HEK293 (cell line): Measurements from ENCODE around the gene CDYL2.

Experiments used
- CTCF ChIA-PET: fragments of 350-600 bp; formaldehyde crosslinking; extraction: SDS; loops from one replicate; lab custom pipeline; 2021; ENCODE audit warnings: antibody characterized with exemption; lab: Yijun Ruan, JAX
- POLR2A ChIA-PET: fragments of 300-600 bp; formaldehyde crosslinking; extraction: SDS; loops from one replicate; lab custom pipeline; 2020; ENCODE audit warnings: antibody characterized with exemption, inconsistent platforms; lab: Yijun Ruan, JAX
- H3K27ac ChIP-seq: fragments of 200-500 bp; sonication (Bioruptor generic); 2 replicates; pipeline ENCODE4 v1.5.1; 2014; ENCODE audit warnings: low read depth, low read length, control low read depth, inconsistent platforms; ENCODE audit errors: extremely low read depth
- H3K36me3 ChIP-seq, 2 experiments: fragments of 200-500 bp in 1 of 2; sonication (Bioruptor generic) in 1 of 2; 1 replicate in 1 of 2; 2 replicates in 1 of 2; pipeline ENCODE4 v1.5.1; 2014 to 2017; ENCODE audit warnings: inconsistent platforms in 2 of 2, low read length in 2 of 2; ENCODE audit not compliant: control insufficient read depth in 2 of 2, insufficient read depth in 1 of 2
- H3K4me1 ChIP-seq: fragments of 200-500 bp; sonication (Bioruptor generic); 2 replicates; pipeline ENCODE4 v1.5.1; 2014; ENCODE audit warnings: mild to moderate bottlenecking, low read length, inconsistent platforms; ENCODE audit not compliant: control insufficient read depth, insufficient read depth
- H3K4me3 ChIP-seq: 2 replicates; pipeline ENCODE4 v1.5.1; 2011; ENCODE audit warnings: low read depth, mild to moderate bottlenecking, control low read depth, low read length, moderate library complexity
- H3K9me3 ChIP-seq: fragments of 200-500 bp; sonication (Bioruptor generic); 2 replicates; pipeline ENCODE4 v1.5.1; 2014; ENCODE audit warnings: low read depth, low read length, inconsistent platforms; ENCODE audit not compliant: control insufficient read depth, insufficient read depth
- BCL11A ChIP-seq: fragments of 450-650 bp; formaldehyde crosslinking; IDR thresholded peaks from 2 replicates; pipeline ENCODE4 v1.5.1; 2016; ENCODE audit warnings: low read depth, missing biosample characterization, missing genetic modification characterization
- EGR2 ChIP-seq: fragments of 450-650 bp; formaldehyde crosslinking; IDR thresholded peaks from 2 replicates; pipeline ENCODE4 v1.5.1; 2016; ENCODE audit warnings: low read depth, missing biosample characterization, missing genetic modification characterization
- GLI2 ChIP-seq: fragments of 450-650 bp; formaldehyde crosslinking; IDR thresholded peaks from 2 replicates; pipeline ENCODE4; 2017; ENCODE audit warnings: missing biosample characterization, missing genetic modification characterization, low read depth, borderline replicate concordance
- KLF1 ChIP-seq: fragments of 450-650 bp; formaldehyde crosslinking; IDR thresholded peaks from 2 replicates; pipeline ENCODE4 v1.5.1; 2016; ENCODE audit warnings: missing biosample characterization, missing genetic modification characterization
- REPIN1 ChIP-seq: fragments of 450-650 bp; formaldehyde crosslinking; IDR thresholded peaks from 2 replicates; pipeline ENCODE4 v1.5.1; 2017; ENCODE audit warnings: missing biosample characterization, missing genetic modification characterization, low read depth
- ZBTB48 ChIP-seq: fragments of 450-650 bp; formaldehyde crosslinking; IDR thresholded peaks from 2 replicates; pipeline ENCODE4 v1.5.1; 2016; ENCODE audit warnings: missing biosample characterization, missing genetic modification characterization
- ZFHX2 ChIP-seq: fragments of 450-650 bp; formaldehyde crosslinking; conservative IDR thresholded peaks from 2 replicates; pipeline ENCODE4 v1.5.1; 2016; ENCODE audit warnings: missing biosample characterization, missing genetic modification characterization
- ZFP69B ChIP-seq: fragments of 450-650 bp; formaldehyde crosslinking; IDR thresholded peaks from 2 replicates; pipeline ENCODE4 v1.5.1; 2016; ENCODE audit warnings: missing biosample characterization, missing genetic modification characterization
- ZNF132 ChIP-seq: fragments of 450-650 bp; formaldehyde crosslinking; IDR thresholded peaks from 2 replicates; pipeline ENCODE4 v1.5.1; 2017; ENCODE audit warnings: missing biosample characterization, missing genetic modification characterization, borderline replicate concordance
- ZNF157 ChIP-seq: fragments of 450-650 bp; formaldehyde crosslinking; IDR thresholded peaks from 2 replicates; pipeline ENCODE4 v1.5.1; 2016; ENCODE audit warnings: missing biosample characterization, missing genetic modification characterization
- ZNF16 ChIP-seq: fragments of 450-650 bp; formaldehyde crosslinking; IDR thresholded peaks from 2 replicates; pipeline ENCODE4 v1.5.1; 2016; ENCODE audit warnings: low read depth, missing biosample characterization, missing genetic modification characterization
- ZNF169 ChIP-seq: fragments of 450-650 bp; formaldehyde crosslinking; IDR thresholded peaks from 2 replicates; pipeline ENCODE4 v1.5.1; 2016; ENCODE audit warnings: missing biosample characterization, missing genetic modification characterization
- ZNF2 ChIP-seq: fragments of 450-650 bp; formaldehyde crosslinking; IDR thresholded peaks from 2 replicates; pipeline ENCODE4 v1.5.1; 2016; ENCODE audit warnings: missing biosample characterization, missing genetic modification characterization
- ZNF274 ChIP-seq, 2 experiments: fragments of 200-500 bp in 1 of 2; fragments of 450-650 bp in 1 of 2; sonication (Bioruptor generic) in 1 of 2; formaldehyde crosslinking in 1 of 2; IDR thresholded peaks; 2 replicates each; pipeline versions ENCODE4 v1.5.1 to v1.6.1; 2014 to 2016; ENCODE audit warnings: borderline replicate concordance in 1 of 2, inconsistent platforms in 1 of 2, low read length in 1 of 2, missing biosample characterization in 1 of 2, missing genetic modification characterization in 1 of 2
- ZNF366 ChIP-seq: fragments of 450-650 bp; formaldehyde crosslinking; conservative IDR thresholded peaks from 2 replicates; pipeline ENCODE4 v1.5.1; 2016; ENCODE audit warnings: missing biosample characterization, missing genetic modification characterization
- ZNF473 ChIP-seq: fragments of 450-650 bp; formaldehyde crosslinking; IDR thresholded peaks from 2 replicates; pipeline ENCODE4 v1.5.1; 2017; ENCODE audit warnings: missing biosample characterization, missing genetic modification characterization
- ZNF664 ChIP-seq: fragments of 450-650 bp; formaldehyde crosslinking; IDR thresholded peaks from 2 replicates; pipeline ENCODE4 v1.5.1; 2016; ENCODE audit warnings: missing biosample characterization, missing genetic modification characterization
- ZNF792 ChIP-seq: fragments of 450-650 bp; formaldehyde crosslinking; IDR thresholded peaks from 2 replicates; pipeline ENCODE4 v1.5.1; 2016; ENCODE audit warnings: missing biosample characterization, missing genetic modification characterization
- ZSCAN30 ChIP-seq: fragments of 450-650 bp; IDR thresholded peaks from 2 replicates; pipeline ENCODE4 v1.5.1; 2018; ENCODE audit warnings: missing biosample characterization, mild to moderate bottlenecking, missing genetic modification characterization, moderate library complexity
- TF ChIP-seq, protein P1 (sequence below): fragments of 450-650 bp; formaldehyde crosslinking; IDR thresholded peaks from 2 replicates; pipeline ENCODE4 v1.5.1; 2017; ENCODE audit warnings: missing biosample characterization, missing genetic modification characterization
- TF ChIP-seq, protein P2 (sequence below): fragments of 450-650 bp; formaldehyde crosslinking; IDR thresholded peaks from 2 replicates; pipeline ENCODE4; 2016; ENCODE audit warnings: missing biosample characterization, missing genetic modification characterization

Gene CDYL2

DNA sequence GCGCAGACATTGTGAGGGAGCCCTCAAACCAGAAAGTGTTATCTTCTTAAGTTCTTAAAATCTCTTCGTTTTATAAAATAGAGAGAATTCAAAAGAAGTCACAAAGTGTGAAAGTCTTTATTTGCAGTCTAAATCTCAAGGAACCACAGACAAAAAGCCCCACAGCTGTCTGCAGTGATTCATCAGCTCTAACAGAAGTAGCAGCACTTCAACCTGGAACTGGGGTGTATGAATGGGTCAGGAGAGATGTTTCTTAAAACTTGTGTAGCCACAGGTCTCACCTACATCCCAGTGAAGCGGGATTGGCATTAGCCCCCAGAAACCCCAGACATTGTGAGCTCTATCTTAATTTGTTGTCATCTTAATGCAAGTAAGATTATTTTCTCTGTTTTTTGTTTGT is 61.1 kb downstream of the CDYL2 start:
- CTCF ChIA-PET, result interaction anchor here (0.6 to 1.6 kb wide), 2 partner anchors 117 to 216 kb away, joined by 3 read pairs; no protein-coding TSS in a partner anchor
- H3K9me3 ChIP-seq, result no peaks in the 10 kb centered on the region
- POLR2A ChIA-PET, result no interaction called here
- no peaks in the 10 kb centered on the region for H3K4me1 ChIP-seq
- no peak for TF ChIP-seq GLI2 (tag by site-specific recombination)
- TF ChIP-seq ZNF132 (tag by site-specific recombination), result no peak
- TF ChIP-seq ZSCAN30 (tag by site-specific recombination), result no peak
- no peaks in the 10 kb centered on the region for H3K36me3 ChIP-seq
- no peak overlapping the region for H3K4me3 ChIP-seq
- H3K27ac ChIP-seq, result no peak overlapping the region

DNA sequence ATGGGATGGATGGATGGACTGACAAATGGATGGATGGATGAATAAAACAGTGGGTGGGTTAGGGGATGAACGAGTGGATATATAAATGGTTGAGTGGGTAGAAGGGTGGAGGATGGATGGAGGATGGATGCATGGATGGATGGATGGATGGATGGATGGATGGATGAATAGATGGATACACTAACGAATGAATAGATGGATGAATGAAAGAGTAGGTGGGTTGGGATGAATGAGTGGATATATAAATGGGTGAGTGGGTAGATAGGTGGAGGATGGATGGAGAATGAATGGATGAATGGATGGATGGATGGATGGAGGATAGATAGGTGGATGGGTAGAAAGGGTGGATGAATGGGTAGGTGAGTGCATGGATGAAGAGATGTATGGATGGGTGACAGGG is 62.1 kb downstream of the CDYL2 start:
- TF ChIP-seq, protein P1, sequence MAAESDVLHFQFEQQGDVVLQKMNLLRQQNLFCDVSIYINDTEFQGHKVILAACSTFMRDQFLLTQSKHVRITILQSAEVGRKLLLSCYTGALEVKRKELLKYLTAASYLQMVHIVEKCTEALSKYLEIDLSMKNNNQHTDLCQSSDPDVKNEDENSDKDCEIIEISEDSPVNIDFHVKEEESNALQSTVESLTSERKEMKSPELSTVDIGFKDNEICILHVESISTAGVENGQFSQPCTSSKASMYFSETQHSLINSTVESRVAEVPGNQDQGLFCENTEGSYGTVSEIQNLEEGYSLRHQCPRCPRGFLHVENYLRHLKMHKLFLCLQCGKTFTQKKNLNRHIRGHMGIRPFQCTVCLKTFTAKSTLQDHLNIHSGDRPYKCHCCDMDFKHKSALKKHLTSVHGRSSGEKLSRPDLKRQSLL, result no peak
- TF ChIP-seq ZNF157 (tag by site-specific recombination) (no peak), ZNF366 (peak; percentile 96), ZFP69B (no peak), KLF1 (0 out of 2 replicates have a peak, but pooled peaks have one; percentile 9), REPIN1 (tag by site-specific recombination) (no peak), ZNF16 (tag by site-specific recombination) (no peak), ZNF274 (IDR thresholded peaks at IDR 0.05; ENCODE audit: low read length) (no peak), ZNF274 (tag by site-specific recombination; IDR thresholded peaks at IDR 0.05; ENCODE audit: borderline replicate concordance) (0 out of 2 replicates have a peak, but pooled peaks have one; percentile 31), ZNF2 (tag by site-specific recombination) (no peak)
- Histone ChIP-seq H3K4me1 (no peaks in the 10 kb centered on the region), H3K9me3 (no peaks in the 10 kb centered on the region), H3K27ac (no peak overlapping the region), H3K4me3 (no peak overlapping the region), H3K36me3 (no peaks in the 10 kb centered on the region)
- ChIA-PET CTCF (no interaction called here), POLR2A (no interaction called here)

DNA sequence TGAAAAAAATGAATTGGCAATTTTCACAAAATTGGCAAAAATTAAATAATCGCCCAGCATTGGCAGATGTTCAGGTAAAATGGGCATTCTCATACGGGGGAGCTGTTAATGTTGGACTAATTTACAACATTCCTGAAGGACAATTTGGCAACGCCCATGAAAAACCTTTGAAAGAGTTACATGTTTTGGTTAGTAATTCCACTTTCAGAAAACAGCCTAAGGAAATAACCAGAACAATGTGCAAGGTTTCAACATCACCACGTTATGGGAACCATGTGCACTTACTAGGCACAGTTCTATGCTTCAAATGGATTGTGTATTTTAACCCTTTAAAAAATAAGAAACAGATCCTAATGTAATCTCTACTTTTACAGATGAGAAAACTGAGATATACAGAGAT is 62.7 kb downstream of the CDYL2 start:
- CTCF ChIA-PET, result no interaction called here
- no peak overlapping the region for H3K4me3 ChIP-seq
- no peaks in the 10 kb centered on the region for H3K36me3 ChIP-seq
- H3K4me1 ChIP-seq, result no peaks in the 10 kb centered on the region
- TF ChIP-seq ZNF473 (tag by site-specific recombination) (no peak), ZBTB48 (tag by site-specific recombination) (no peak), ZSCAN30 (tag by site-specific recombination) (no peak), ZNF169 (tag by site-specific recombination) (no peak), ZNF792 (no peak), ZNF664 (tag by site-specific recombination) (no peak)
- TF ChIP-seq, protein P2, sequence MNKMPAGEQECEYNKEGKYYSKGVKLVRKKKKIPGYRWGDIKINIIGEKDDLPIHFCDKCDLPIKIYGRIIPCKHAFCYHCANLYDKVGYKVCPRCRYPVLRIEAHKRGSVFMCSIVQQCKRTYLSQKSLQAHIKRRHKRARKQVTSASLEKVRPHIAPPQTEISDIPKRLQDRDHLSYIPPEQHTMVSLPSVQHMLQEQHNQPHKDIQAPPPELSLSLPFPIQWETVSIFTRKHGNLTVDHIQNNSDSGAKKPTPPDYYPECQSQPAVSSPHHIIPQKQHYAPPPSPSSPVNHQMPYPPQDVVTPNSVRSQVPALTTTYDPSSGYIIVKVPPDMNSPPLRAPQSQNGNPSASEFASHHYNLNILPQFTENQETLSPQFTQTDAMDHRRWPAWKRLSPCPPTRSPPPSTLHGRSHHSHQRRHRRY, result no peak
- TF ChIP-seq, all 188 proteins: peak for 0
- POLR2A ChIA-PET, result no interaction called here
- Histone ChIP-seq H3K9me3 (no peaks in the 10 kb centered on the region), H3K27ac (no peak overlapping the region)

DNA sequence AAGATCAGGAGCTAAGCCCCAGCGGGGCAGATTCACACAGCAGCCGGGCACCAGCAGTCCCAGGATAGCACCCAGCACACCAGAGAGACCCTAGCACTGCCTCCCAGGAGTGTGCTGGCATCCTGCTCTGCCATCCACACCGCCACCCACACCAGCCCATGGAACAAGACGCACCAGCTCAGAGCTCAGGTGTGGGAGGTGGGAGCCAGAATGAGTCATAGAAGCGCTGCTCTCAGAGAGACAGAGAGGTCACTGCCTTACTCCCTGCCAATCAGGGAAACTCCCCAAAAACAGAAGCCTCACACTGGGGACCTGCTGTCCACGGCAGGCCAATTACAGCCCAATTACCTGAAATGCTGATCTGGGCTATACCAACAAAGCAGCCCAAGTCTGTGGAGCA is 64.9 kb downstream of the CDYL2 start:
- H3K36me3 ChIP-seq, result no peaks in the 10 kb centered on the region
- TF ChIP-seq EGR2 (peak; percentile 31; the same call in 1 of the 2 replicates), BCL11A (tag by site-specific recombination) (no peak), ZFHX2 (tag by site-specific recombination) (peak; percentile 34)
- TF ChIP-seq, all 188 proteins: peak for 2
- Histone ChIP-seq H3K4me1 (no peaks in the 10 kb centered on the region), H3K9me3 (no peaks in the 10 kb centered on the region), H3K4me3 (no peak overlapping the region), H3K27ac (no peak overlapping the region)
- CTCF ChIA-PET, result no interaction called here
- POLR2A ChIA-PET, result no interaction called here
